HepG2 (cell line): ENCODE measurements around the gene UBFD1. TPM values are rescaled to one million over a fixed set of nuclear protein-coding genes. Genes with fewer than 3 reads are reported as not detected.

ENCODE experiments used
- ATAC-seq: fragments of 200-7000 bp; cut with Tn5 transposase; 3 replicates; pipeline ENCODE4 v1.9.1; 2020; ENCODE audit warnings: mild to moderate bottlenecking, moderate library complexity
- BruUV-seq: library from RNA; stranded (reverse); fragments of 400-500 nt; replicated peaks from 2 replicates; lab custom pipeline; 2021; lab: Mats Ljungman, UMichigan
- CTCF ChIA-PET: fragments of 300-600 bp; formaldehyde crosslinking; extraction: SDS; loops from one replicate; lab custom pipeline; 2021; ENCODE audit warnings: low total read pairs, inconsistent platforms, low intra/inter-chr PET ratio; lab: Yijun Ruan, JAX
- POLR2A ChIA-PET: fragments of 350-600 bp; sonication (Branson Sonifier 250); formaldehyde crosslinking; loops from one replicate; lab custom pipeline; 2020; ENCODE audit warnings: antibody characterized with exemption, inconsistent platforms; lab: Yijun Ruan, JAX
- DNase-seq: peaks from one replicate; pipeline ENCODE4 v3.0.0-alpha.2; 2015; ENCODE audit warnings: low spot score
- FAIRE-seq: peaks from 3 replicates; lab custom pipeline; 2011; peaks lifted over from hg19 to GRCh38; lab: Jason Lieb, UNC
- H2AFZ ChIP-seq: one replicate; pipeline ENCODE4 v1.6.1; 2011; ENCODE audit warnings: low read length, inconsistent platforms
- H3K27ac ChIP-seq: fragments of 300-600 bp; 3 replicates; pipeline ENCODE4 v1.8.0; 2011; ENCODE audit warnings: mixed run types, mild to moderate bottlenecking, mixed read lengths, low read length, inconsistent platforms; ENCODE audit not compliant: insufficient read depth; ENCODE audit errors: extremely low read length
- H3K27me3 ChIP-seq, 2 experiments: fragments of 200-600 bp in 1 of 2; 2 replicates in 1 of 2; 3 replicates in 1 of 2; pipeline versions ENCODE4 v1.6.0 to v1.8.0; 2011; ENCODE audit warnings: low read length in 2 of 2, mild to moderate bottlenecking in 2 of 2, moderate library complexity in 2 of 2, inconsistent platforms in 1 of 2; ENCODE audit not compliant: insufficient read depth in 2 of 2, control insufficient read depth in 1 of 2
- H3K36me3 ChIP-seq, 2 experiments: fragments of 200-600 bp in 1 of 2; replicated peaks in 1 of 2; 2 replicates in 1 of 2; 3 replicates in 1 of 2; pipeline versions ENCODE4 v1.5.1 to v1.8.0; 2011; ENCODE audit warnings: low read length in 2 of 2, inconsistent platforms in 1 of 2; ENCODE audit not compliant: insufficient read depth in 2 of 2, control insufficient read depth in 1 of 2
- H3K4me1 ChIP-seq: 2 replicates; pipeline ENCODE4 v1.5.1; 2012; ENCODE audit warnings: low read length, inconsistent platforms; ENCODE audit not compliant: insufficient read depth
- H3K4me2 ChIP-seq: 2 replicates; pipeline ENCODE4 v1.6.0; 2011; ENCODE audit warnings: low read depth, low read length, inconsistent platforms
- H3K4me3 ChIP-seq, 3 experiments: fragments of 200-600 bp in 1 of 3; sonication (generic), shearing (Covaris generic) in 1 of 3; replicated peaks in 1 of 3; 2 replicates each; pipeline ENCODE4 v1.5.1; 2011 to 2016; ENCODE audit warnings: low read length in 3 of 3, inconsistent platforms in 2 of 3, low read depth in 2 of 3, mild to moderate bottlenecking in 2 of 3, control low read depth in 1 of 3, mixed read lengths in 1 of 3; ENCODE audit not compliant: insufficient read depth in 1 of 3
- H3K79me2 ChIP-seq: one replicate; pipeline ENCODE4 v1.6.1; 2011; ENCODE audit warnings: low read length, inconsistent platforms; ENCODE audit not compliant: insufficient read depth
- H3K9ac ChIP-seq: 2 replicates; pipeline ENCODE4 v1.6.0; 2011; ENCODE audit warnings: mild to moderate bottlenecking, low read depth, low read length, inconsistent platforms; ENCODE audit not compliant: insufficient read depth
- H3K9me3 ChIP-seq: 2 replicates; pipeline ENCODE4 v1.5.1; 2012; ENCODE audit warnings: mild to moderate bottlenecking, low read length
- H4K20me1 ChIP-seq: 2 replicates; pipeline ENCODE4 v1.6.0; 2011; ENCODE audit warnings: inconsistent platforms, mild to moderate bottlenecking, low read length, moderate library complexity; ENCODE audit not compliant: insufficient read depth
- ADNP ChIP-seq: sonication (generic); formaldehyde crosslinking; IDR thresholded peaks from 2 replicates; pipeline ENCODE4 v1.4.0; 2020; ENCODE audit warnings: missing genetic modification reagents
- ASH2L ChIP-seq: fragments of 300-600, 200-600 bp; sonication (generic); IDR thresholded peaks from 2 replicates; pipeline ENCODE4 v1.7.0; 2017; ENCODE audit warnings: low read depth, mild to moderate bottlenecking, moderate library complexity, mixed read lengths, low read length; ENCODE audit not compliant: insufficient read length
- CHD4 ChIP-seq: fragments of 200-600 bp; sonication (generic); IDR thresholded peaks from 2 replicates; pipeline ENCODE4 v1.7.0; 2017; ENCODE audit warnings: mild to moderate bottlenecking, low read length, borderline replicate concordance
- EED ChIP-seq: sonication (generic); formaldehyde crosslinking; IDR thresholded peaks from 2 replicates; pipeline ENCODE4 v1.5.0; 2020; ENCODE audit warnings: mild to moderate bottlenecking, missing genetic modification reagents
- FOSL2 ChIP-seq: sonication (generic); formaldehyde crosslinking; IDR thresholded peaks from 2 replicates; pipeline ENCODE4 v1.4.0; 2020; ENCODE audit warnings: missing genetic modification reagents
- MED1 ChIP-seq: sonication (generic); formaldehyde crosslinking; IDR thresholded peaks from 2 replicates; pipeline ENCODE4 v1.4.0; 2020; ENCODE audit warnings: missing genetic modification reagents
- MLLT10 ChIP-seq: sonication (generic); formaldehyde crosslinking; IDR thresholded peaks from 2 replicates; pipeline ENCODE4 v1.4.0; 2020; ENCODE audit warnings: missing genetic modification reagents
- MNT ChIP-seq: fragments of 450-650 bp; IDR thresholded peaks from 2 replicates; pipeline ENCODE4 v1.6.1; 2016
- PHF21A ChIP-seq: sonication (generic); formaldehyde crosslinking; IDR thresholded peaks from 2 replicates; pipeline ENCODE4 v1.5.0; 2020; ENCODE audit warnings: mild to moderate bottlenecking, missing genetic modification reagents
- POLR2G ChIP-seq: fragments of 200-400 bp; formaldehyde crosslinking; IDR thresholded peaks from 2 replicates; pipeline ENCODE4 v1.6.1; 2018; ENCODE audit warnings: mild to moderate bottlenecking, low read depth, low read length, moderate library complexity
- RBM22 ChIP-seq: fragments of 200-400 bp; formaldehyde crosslinking; optimal IDR thresholded peaks from 2 replicates; pipeline ENCODE3; 2017; ENCODE audit warnings: mild to moderate bottlenecking, low read length, moderate library complexity
- SOX5 ChIP-seq: IDR thresholded peaks from 2 replicates; pipeline ENCODE4 v1.6.1; 2016; ENCODE audit warnings: borderline replicate concordance
- TBX2 ChIP-seq: sonication (generic); formaldehyde crosslinking; IDR thresholded peaks from 2 replicates; pipeline ENCODE4 v1.5.0; 2020; ENCODE audit warnings: missing genetic modification reagents, mild to moderate bottlenecking, borderline replicate concordance
- ZMYM3 ChIP-seq: sonication (generic); formaldehyde crosslinking; IDR thresholded peaks from 2 replicates; pipeline ENCODE4 v1.5.1; 2020; ENCODE audit warnings: mild to moderate bottlenecking, missing genetic modification reagents
- ZNF691 ChIP-seq: sonication (generic); formaldehyde crosslinking; IDR thresholded peaks from 2 replicates; pipeline ENCODE4 v1.4.0; 2020; ENCODE audit warnings: missing genetic modification reagents, low read depth, mild to moderate bottlenecking, borderline replicate concordance
- WGBS: methylation state at CpG from one replicate; pipeline ENCODE4 v1.1.6; 2017; ENCODE audit warnings: low lambda C conversion rate; 5-methylcytosine and 5-hydroxymethylcytosine counted together
- in situ Hi-C: cut with HindIII; loops from 2 replicates; pipeline ENCODE4 v1.10.0; 2017; ENCODE audit warnings: low pct_unique_long_range_greater_than_20kb; ENCODE audit not compliant: extremely low pct_ligation_motif_present
- intact Hi-C: fragments of 100-400 bp; cut with micrococcal nuclease; formaldehyde crosslinking; loops from one replicate; pipeline ENCODE4 v1.10.0; 2022; ENCODE audit not compliant: unreplicated experiment
- polyA plus RNA-seq, 8 experiments: library from polyadenylated mRNA; depleted of rRNA in 3 of 8; stranded (reverse) in 7 of 8; unstranded in 1 of 8; fragments of >200 nt; fragmentation: Illumina TruSeq in 4 of 8; extraction: Trizol in 4 of 8; gene quantifications; 2 replicates each; pipeline versions ENCODE4 v1.2.1 to v1.2.3, GENCODE V29; 2011 to 2016; ENCODE audit warnings: low read depth in 4 of 8, missing spikeins in 1 of 8, mixed read lengths in 1 of 8; ENCODE audit not compliant: insufficient read depth in 1 of 8
- total RNA-seq, 5 experiments: library from RNA; depleted of rRNA; stranded (reverse); fragments of >200 nt; fragmentation: Illumina TruSeq; extraction: Trizol; gene quantifications; 2 replicates each; pipeline ENCODE4 v1.2.3, GENCODE V29; 2016; ENCODE audit warnings: low read depth in 1 of 5

The UBFD1 gene
- total and polyA plus RNA-seq, 2 of the 13 experiments (the other 11 are each of a cell fraction or from before 2014, with no cell fraction given): 100 to 111 TPM

GRCh38 chr16:23587726-23588125 lies 30.2 kb downstream of the UBFD1 start:
- Histone ChIP-seq H3K36me3 (peaks cover 51 to 85% of the 10 kb centered on the region in 2 experiments), H4K20me1 (peaks cover 19% of the 10 kb centered on the region), H3K27ac (no peak overlapping the region), H3K79me2 (peaks cover 56% of the 10 kb centered on the region), H3K27me3 (no peaks in the 10 kb centered on the region), H3K4me2 (no peak overlapping the region), H3K9ac (no peak overlapping the region), H3K4me3 (no peak overlapping the region)
- no peak for FAIRE-seq
- POLR2A ChIA-PET: no interaction called here
- no TSS peak for BruUV-seq
- no peak for DNase-seq
- CTCF ChIA-PET: no interaction called here
- ATAC-seq: no peak
- intact Hi-C loops: no loop called here
- no peak for TF ChIP-seq FOSL2 (CRISPR knock-in tag)
- TF ChIP-seq RBM22: peak; percentile 24
- 0 out of 2 replicates have a peak, but pooled peaks have one; percentile 19 for TF ChIP-seq EED
- TF ChIP-seq, all 625 proteins: peak for 2
- in situ Hi-C loops: no loop called here
- H3K9me3 ChIP-seq: no peaks in the 10 kb centered on the region
- H2AFZ ChIP-seq: no peak overlapping the region
- 100% methylated on average over 5 of the region's 5 CpGs for WGBS
- peaks cover 8% of the 10 kb centered on the region for H3K4me1 ChIP-seq

- CTCF ChIA-PET: no interaction called here
- no peak for FAIRE-seq
- TF ChIP-seq CHD4 (0 out of 2 replicates have a peak, but pooled peaks have one; percentile 49), MLLT10 (CRISPR knock-in tag) (0 out of 2 replicates have a peak, but pooled peaks have one; percentile 37), ASH2L (no peak), POLR2G (no peak), PHF21A (CRISPR knock-in tag) (0 out of 2 replicates have a peak, but pooled peaks have one; percentile 20), MNT (no peak), ZNF691 (CRISPR knock-in tag) (no peak), ZMYM3 (CRISPR knock-in tag) (peak; percentile 41; the same call in 1 of the 2 replicates), ADNP (0 out of 2 replicates have a peak, but pooled peaks have one; percentile 43), TBX2 (no peak), SOX5 (no peak), MED1 (CRISPR knock-in tag) (peak; percentile 27; the same call in 1 of the 2 replicates)
Observed at GRCh38 chr16:23590181-23590580, 32.7 kb downstream of the UBFD1 start.

More at GRCh38 chr16:23590181-23590580, 32.7 kb downstream of the UBFD1 start:
- H3K4me1 ChIP-seq: peaks cover 31% of the 10 kb centered on the region
- H3K27ac ChIP-seq: no peak overlapping the region
- no peak overlapping the region for H3K4me3 ChIP-seq
- peaks cover 31% of the 10 kb centered on the region for H4K20me1 ChIP-seq
- POLR2A ChIA-PET: no interaction called here
- H3K9ac ChIP-seq: no peak overlapping the region
- H3K9me3 ChIP-seq: no peaks in the 10 kb centered on the region
- H3K4me2 ChIP-seq: no peak overlapping the region
- ATAC-seq (no peak), DNase-seq (no peak)
- peaks cover 78% of the 10 kb centered on the region for H3K79me2 ChIP-seq
- H3K36me3 ChIP-seq: peaks cover 46 to 85% of the 10 kb centered on the region in 2 experiments
- BruUV-seq: no TSS peak
- WGBS: 71% methylated on average over 3 of the region's 3 CpGs
- H3K27me3 ChIP-seq: no peaks in the 10 kb centered on the region; a peak in 1 of 5 replicates
- intact Hi-C loops: no loop called here
- H2AFZ ChIP-seq: no peak overlapping the region
- in situ Hi-C loops: no loop called here
